B cell (primary cell): ENCODE results near the gene PLAAT4.

Experiments
- CTCF ChIP-seq: fragments of 200-600 bp; IDR thresholded peaks from one replicate; pipeline ENCODE4 v1.8.0; 2022; ENCODE audit warnings: antibody characterized with exemption, mild to moderate bottlenecking
- EZH2 ChIP-seq: IDR thresholded peaks from 2 replicates; pipeline ENCODE4 v1.6.1; 2012; ENCODE audit warnings: borderline replicate concordance, low read depth, mild to moderate bottlenecking, moderate library complexity, low read length; ENCODE audit not compliant: insufficient read depth, poor library complexity, severe bottlenecking

- no peak for TF ChIP-seq CTCF
- TF ChIP-seq EZH2, result no peak
Measured at GRCh38 chr11:63492441-63492840, 44.2 kb upstream of the PLAAT4 start.
